ENCODE data around the gene TARBP1. TPM values are rescaled to one million over a fixed set of nuclear protein-coding genes. Genes with fewer than 3 reads are reported as not detected.
"Not testable (repeated sequence)": the region's sequence is repeated elsewhere in the genome, so short reads cannot be mapped to it uniquely, and the experiment has no call there.

Gene TARBP1, protein sequence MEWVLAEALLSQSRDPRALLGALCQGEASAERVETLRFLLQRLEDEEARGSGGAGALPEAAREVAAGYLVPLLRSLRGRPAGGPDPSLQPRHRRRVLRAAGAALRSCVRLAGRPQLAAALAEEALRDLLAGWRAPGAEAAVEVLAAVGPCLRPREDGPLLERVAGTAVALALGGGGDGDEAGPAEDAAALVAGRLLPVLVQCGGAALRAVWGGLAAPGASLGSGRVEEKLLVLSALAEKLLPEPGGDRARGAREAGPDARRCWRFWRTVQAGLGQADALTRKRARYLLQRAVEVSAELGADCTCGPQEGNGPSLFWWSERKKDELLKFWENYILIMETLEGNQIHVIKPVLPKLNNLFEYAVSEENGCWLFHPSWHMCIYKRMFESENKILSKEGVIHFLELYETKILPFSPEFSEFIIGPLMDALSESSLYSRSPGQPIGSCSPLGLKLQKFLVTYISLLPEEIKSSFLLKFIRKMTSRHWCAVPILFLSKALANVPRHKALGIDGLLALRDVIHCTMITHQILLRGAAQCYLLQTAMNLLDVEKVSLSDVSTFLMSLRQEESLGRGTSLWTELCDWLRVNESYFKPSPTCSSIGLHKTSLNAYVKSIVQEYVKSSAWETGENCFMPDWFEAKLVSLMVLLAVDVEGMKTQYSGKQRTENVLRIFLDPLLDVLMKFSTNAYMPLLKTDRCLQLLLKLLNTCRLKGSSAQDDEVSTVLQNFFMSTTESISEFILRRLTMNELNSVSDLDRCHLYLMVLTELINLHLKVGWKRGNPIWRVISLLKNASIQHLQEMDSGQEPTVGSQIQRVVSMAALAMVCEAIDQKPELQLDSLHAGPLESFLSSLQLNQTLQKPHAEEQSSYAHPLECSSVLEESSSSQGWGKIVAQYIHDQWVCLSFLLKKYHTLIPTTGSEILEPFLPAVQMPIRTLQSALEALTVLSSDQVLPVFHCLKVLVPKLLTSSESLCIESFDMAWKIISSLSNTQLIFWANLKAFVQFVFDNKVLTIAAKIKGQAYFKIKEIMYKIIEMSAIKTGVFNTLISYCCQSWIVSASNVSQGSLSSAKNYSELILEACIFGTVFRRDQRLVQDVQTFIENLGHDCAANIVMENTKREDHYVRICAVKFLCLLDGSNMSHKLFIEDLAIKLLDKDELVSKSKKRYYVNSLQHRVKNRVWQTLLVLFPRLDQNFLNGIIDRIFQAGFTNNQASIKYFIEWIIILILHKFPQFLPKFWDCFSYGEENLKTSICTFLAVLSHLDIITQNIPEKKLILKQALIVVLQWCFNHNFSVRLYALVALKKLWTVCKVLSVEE (N-terminal part only)
- total RNA-seq (52.7 TPM), polyA plus RNA-seq (8.6 TPM)

DNA sequence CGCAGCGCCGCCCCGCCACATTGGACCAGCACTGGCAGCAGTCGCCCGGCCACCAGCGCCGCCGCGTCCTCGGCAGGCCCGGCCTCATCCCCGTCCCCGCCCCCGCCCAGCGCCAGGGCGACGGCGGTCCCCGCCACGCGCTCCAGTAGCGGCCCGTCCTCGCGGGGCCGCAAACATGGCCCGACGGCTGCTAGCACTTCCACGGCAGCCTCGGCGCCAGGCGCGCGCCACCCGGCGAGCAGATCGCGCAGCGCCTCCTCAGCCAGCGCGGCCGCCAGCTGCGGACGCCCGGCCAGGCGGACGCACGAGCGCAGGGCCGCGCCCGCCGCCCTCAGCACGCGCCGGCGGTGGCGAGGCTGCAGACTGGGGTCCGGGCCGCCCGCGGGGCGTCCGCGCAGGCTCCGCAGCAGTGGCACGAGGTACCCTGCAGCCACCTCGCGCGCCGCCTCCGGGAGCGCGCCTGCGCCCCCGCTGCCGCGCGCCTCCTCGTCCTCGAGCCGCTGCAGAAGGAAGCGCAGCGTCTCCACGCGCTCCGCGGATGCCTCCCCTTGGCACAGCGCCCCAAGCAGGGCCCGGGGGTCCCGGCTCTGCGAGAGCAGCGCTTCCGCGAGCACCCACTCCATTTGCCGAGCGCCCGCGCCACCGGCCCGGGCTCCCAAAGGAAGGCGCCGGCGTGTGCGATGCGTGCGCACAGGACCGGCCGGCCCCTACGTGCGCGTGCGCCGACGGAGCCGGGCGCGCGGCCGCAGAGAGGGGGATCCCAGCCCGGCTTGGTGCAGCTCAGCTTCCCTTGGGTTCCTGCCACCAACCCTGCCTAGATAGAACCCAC, at the start of gene TARBP1:
TARBP1 (minus strand) TSS at position 699 of the 829 bp plus-strand sequence; CDS start at position 623, 76 bp downstream.
- under 1% methylated on average over 122 of the region's 122 CpGs for WGBS
- Histone ChIP-seq H3K4me1 (ENCODE audit: insufficient read depth) (no peaks in the 10 kb centered on the region), H3K36me3 (ENCODE audit: insufficient read depth) (no peaks in the 10 kb centered on the region), H3K27ac (ENCODE audit: low read depth) (peak within 1 kb of the TSS; percentile 94), H3K4me3 (ENCODE audit: low read depth, low read length) (peak within 1 kb of the TSS; percentile 81)
- no peak for DNase-seq (ENCODE audit: extremely low spot score)

GRCh38 chr1:234528074-234528865, 49.3 kb upstream of the TARBP1 start:
- 71% methylated on average over 14 of the region's 14 CpGs for WGBS
- H3K4me1 ChIP-seq (ENCODE audit: insufficient read depth): no peaks in the 10 kb centered on the region
- no peak overlapping the region for H3K4me3 ChIP-seq (ENCODE audit: low read depth, low read length)
- H3K27ac ChIP-seq (ENCODE audit: low read depth): no peak overlapping the region
- DNase-seq (ENCODE audit: extremely low spot score): no peak
- H3K36me3 ChIP-seq (ENCODE audit: insufficient read depth): no peaks in the 10 kb centered on the region

DNA sequence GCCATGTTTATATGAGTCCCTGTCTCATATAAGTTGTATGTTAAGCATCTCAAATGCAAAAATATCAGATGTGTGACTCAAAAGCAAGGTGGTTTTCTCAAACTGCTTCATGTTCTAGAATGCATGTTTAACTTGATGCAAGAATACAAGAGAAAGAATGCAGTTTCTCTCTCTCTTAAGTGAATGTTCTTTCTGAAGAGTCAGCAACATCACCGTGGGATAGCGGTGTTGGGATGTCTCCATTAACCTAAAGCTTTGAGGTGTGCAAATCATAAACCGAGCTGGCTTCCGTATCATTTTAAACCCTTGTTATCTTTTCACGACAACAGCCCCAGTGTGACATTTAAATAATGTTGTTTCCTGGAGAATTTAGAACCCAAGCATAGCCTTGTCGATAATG, 48.4 kb upstream of the TARBP1 start:
- no peak for DNase-seq (ENCODE audit: extremely low spot score)
- Histone ChIP-seq H3K4me1 (ENCODE audit: insufficient read depth) (no peaks in the 10 kb centered on the region), H3K27ac (ENCODE audit: low read depth) (no peak overlapping the region), H3K4me3 (ENCODE audit: low read depth, low read length) (no peak overlapping the region), H3K36me3 (ENCODE audit: insufficient read depth) (no peaks in the 10 kb centered on the region)
- 86% methylated on average over 6 of the region's 6 CpGs for WGBS

- no peak for DNase-seq (ENCODE audit: extremely low spot score)
- WGBS: 77% methylated on average over 3 of the region's 3 CpGs
- Histone ChIP-seq H3K4me3 (ENCODE audit: low read depth, low read length) (no peak overlapping the region), H3K36me3 (ENCODE audit: insufficient read depth) (no peaks in the 10 kb centered on the region), H3K4me1 (ENCODE audit: insufficient read depth) (no peaks in the 10 kb centered on the region), H3K27ac (ENCODE audit: low read depth) (no peak overlapping the region)
Observed at GRCh38 chr1:234526922-234527321, 47.9 kb upstream of the TARBP1 start.

- no peaks in the 10 kb centered on the region for H3K36me3 ChIP-seq (ENCODE audit: insufficient read depth)
- no peak overlapping the region for H3K4me3 ChIP-seq (ENCODE audit: low read depth, low read length)
- WGBS: 90% methylated on average over 5 of the region's 5 CpGs
- H3K27ac ChIP-seq (ENCODE audit: low read depth): no peak overlapping the region
- no peak for DNase-seq (ENCODE audit: extremely low spot score)
- H3K4me1 ChIP-seq (ENCODE audit: insufficient read depth): no peaks in the 10 kb centered on the region
Observed at GRCh38 chr1:234525099-234525799, 46.3 kb upstream of the TARBP1 start.

DNA sequence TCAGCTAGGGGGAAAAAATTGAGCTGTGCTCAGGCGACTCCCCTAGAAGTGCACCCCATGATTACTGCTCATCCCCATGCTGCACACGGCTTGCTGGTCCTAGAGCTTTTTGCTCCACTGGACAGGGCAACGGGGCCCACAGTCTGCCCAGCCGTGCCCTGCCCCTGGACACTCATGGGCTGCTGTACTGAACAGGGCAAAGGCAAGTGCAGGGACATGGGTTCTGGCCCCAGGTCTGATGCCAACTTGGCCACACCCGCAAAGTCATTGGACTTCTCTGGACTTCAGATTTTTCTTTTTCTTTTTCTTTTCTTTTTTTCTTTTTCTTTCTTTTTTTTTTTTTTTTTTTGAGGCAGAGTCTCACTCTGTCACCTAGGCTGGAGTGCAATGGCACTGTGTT, 42.9 kb upstream of the TARBP1 start:
- H3K27ac ChIP-seq (ENCODE audit: low read depth): no peak overlapping the region
- no peak overlapping the region for H3K4me3 ChIP-seq (ENCODE audit: low read depth, low read length)
- WGBS: 97% methylated on average over 5 of the region's 5 CpGs
- H3K4me1 ChIP-seq (ENCODE audit: insufficient read depth): no peaks in the 10 kb centered on the region
- no peak for DNase-seq (ENCODE audit: extremely low spot score)
- H3K36me3 ChIP-seq (ENCODE audit: insufficient read depth): no peaks in the 10 kb centered on the region

DNA sequence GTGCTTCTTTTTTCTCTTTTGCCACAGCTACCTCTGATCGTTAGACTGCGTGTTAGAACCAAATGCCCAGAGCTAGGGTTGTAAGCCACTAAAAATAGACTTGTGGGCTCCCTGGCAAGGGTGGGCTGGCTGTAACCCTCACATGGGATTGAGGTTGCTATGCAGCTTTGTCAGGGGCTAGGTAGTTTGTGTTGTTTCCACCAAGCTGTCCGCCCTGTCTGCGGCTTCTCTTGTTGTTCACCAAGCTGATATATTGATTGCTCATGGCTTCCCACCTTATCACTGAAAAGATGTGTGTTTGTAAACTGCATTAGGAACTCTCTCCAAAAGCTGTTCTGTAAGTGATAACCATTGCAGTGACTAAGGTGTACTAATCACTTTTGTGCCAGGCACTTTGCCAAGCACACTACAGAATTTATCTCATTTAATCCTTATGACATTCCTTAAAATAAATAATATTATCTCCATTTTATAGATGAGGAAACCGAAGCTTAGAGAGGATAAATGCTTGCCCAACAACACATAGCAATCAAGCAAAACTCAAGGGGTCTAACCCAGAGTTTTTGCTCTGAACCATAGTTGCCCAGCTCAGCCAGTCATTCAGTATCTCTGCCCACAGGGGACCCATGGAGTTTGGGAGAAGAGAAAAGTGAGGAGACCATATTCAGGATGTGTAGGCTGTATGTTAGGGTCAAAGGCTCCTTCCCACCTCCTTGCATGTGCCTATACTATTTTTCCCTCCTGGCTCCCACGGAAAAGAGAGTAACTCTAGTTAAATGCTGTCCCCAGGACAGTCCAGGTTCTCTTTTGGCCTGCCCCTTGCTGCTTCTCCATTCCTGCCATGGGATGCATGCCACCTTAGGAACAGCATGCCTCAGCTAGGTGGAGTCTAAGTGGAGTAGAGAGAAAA, 42.2 kb upstream of the TARBP1 start:
- 49% methylated on average over 6 of the region's 6 CpGs for WGBS
- no peaks in the 10 kb centered on the region for H3K36me3 ChIP-seq (ENCODE audit: insufficient read depth)
- no peak overlapping the region for H3K4me3 ChIP-seq (ENCODE audit: low read depth, low read length)
- H3K4me1 ChIP-seq (ENCODE audit: insufficient read depth): no peaks in the 10 kb centered on the region
- no peak for DNase-seq (ENCODE audit: extremely low spot score)
- H3K27ac ChIP-seq (ENCODE audit: low read depth): no peak overlapping the region

DNA sequence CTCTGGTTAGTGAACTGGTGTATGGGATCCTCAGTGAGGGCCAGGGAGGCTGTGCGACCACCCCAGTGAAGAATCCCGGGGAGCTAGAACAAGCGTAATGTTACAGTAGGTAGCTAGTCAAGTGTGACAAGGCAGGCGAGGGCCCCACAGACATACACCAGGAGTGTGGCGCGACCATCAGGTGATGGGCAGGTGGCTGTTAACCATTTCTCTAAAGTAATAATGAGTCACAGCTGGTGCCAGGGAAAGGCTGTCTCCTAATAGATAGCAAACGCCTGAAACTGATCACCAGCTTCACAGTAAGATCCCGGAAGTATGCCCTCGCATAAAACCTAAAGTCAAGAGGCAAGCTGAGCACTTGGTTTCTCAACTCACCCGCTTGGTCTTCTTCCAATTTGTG, 40.5 kb upstream of the TARBP1 start:
- Histone ChIP-seq H3K27ac (ENCODE audit: low read depth) (no peak overlapping the region), H3K4me3 (ENCODE audit: low read depth, low read length) (no peak overlapping the region), H3K4me1 (ENCODE audit: insufficient read depth) (no peaks in the 10 kb centered on the region), H3K36me3 (ENCODE audit: insufficient read depth) (no peaks in the 10 kb centered on the region)
- WGBS: 95% methylated on average over 10 of the region's 10 CpGs
- no peak for DNase-seq (ENCODE audit: extremely low spot score)

- 85% methylated on average over 10 of the region's 10 CpGs for WGBS
- no peak overlapping the region for H3K27ac ChIP-seq (ENCODE audit: low read depth)
- no peak for DNase-seq (ENCODE audit: extremely low spot score)
- H3K4me3 ChIP-seq (ENCODE audit: low read depth, low read length): no peak overlapping the region
- no peaks in the 10 kb centered on the region for H3K4me1 ChIP-seq (ENCODE audit: insufficient read depth)
- no peaks in the 10 kb centered on the region for H3K36me3 ChIP-seq (ENCODE audit: insufficient read depth)
Observed at GRCh38 chr1:234518876-234519275, 39.9 kb upstream of the TARBP1 start.

- DNase-seq (ENCODE audit: extremely low spot score); H3K4me3 ChIP-seq (ENCODE audit: low read depth, low read length); H3K36me3 ChIP-seq (ENCODE audit: insufficient read depth); H3K4me1 ChIP-seq (ENCODE audit: insufficient read depth); H3K27ac ChIP-seq (ENCODE audit: low read depth): not testable (repeated sequence)
- 75% methylated on average over 10 of the region's 10 CpGs for WGBS
Observed at GRCh38 chr1:234518086-234518485, 39.1 kb upstream of the TARBP1 start.

Measured in urinary bladder (tissue), 4 donors.